Left ventricle myocardium inferior (tissue), 1 donor: ENCODE data around the gene FOXP4. TPM values are rescaled to one million over a fixed set of nuclear protein-coding genes. Genes with fewer than 3 reads are reported as not detected.

Experiments
- DNase-seq: peaks from one replicate; pipeline ENCODE4 v3.0.0-alpha.2; 2020
- H3K27ac ChIP-seq: fragments of 200-600 bp; replicated peaks from 2 replicates; pipeline ENCODE4 v1.8.0; 2021
- H3K27me3 ChIP-seq: fragments of 200-600 bp; 2 replicates; pipeline ENCODE4 v1.8.0; 2021; ENCODE audit warnings: low read depth
- H3K36me3 ChIP-seq: fragments of 200-600 bp; 2 replicates; pipeline ENCODE4 v1.8.0; 2021
- H3K4me1 ChIP-seq: fragments of 200-600 bp; 2 replicates; pipeline ENCODE4 v1.8.0; 2021
- H3K4me3 ChIP-seq: fragments of 200-600 bp; 2 replicates; pipeline ENCODE4 v1.8.0; 2021; ENCODE audit warnings: mild to moderate bottlenecking, moderate library complexity
- H3K9me3 ChIP-seq: fragments of 200-600 bp; replicated peaks from 2 replicates; pipeline ENCODE4 v1.8.0; 2021
- intact Hi-C: fragments of 100-400 bp; cut with micrococcal nuclease; formaldehyde crosslinking; loops from one replicate; pipeline ENCODE4 v1.11.0; 2022
- total RNA-seq: library from RNA; stranded (reverse); fragmentation: NEBNext Ultra II Directional; extraction: Animal tissue kit (Norgen Biotek cat#: 25700); gene quantifications from one replicate; pipeline ENCODE4 v1.2.1, GENCODE V29; 2021
- TF ChIP-seq, protein P1 (sequence below): fragments of 200-600 bp; IDR thresholded peaks from 2 replicates; pipeline ENCODE4 v1.8.0; 2021; ENCODE audit warnings: antibody characterized with exemption, mild to moderate bottlenecking, borderline replicate concordance
- donor health status: DM: no; HTN: yes; CAD: no; lungs with severe emphysema.

FOXP4 gene
- total RNA-seq, 1 donor from 2014 or later = 15.0 TPM

DNA sequence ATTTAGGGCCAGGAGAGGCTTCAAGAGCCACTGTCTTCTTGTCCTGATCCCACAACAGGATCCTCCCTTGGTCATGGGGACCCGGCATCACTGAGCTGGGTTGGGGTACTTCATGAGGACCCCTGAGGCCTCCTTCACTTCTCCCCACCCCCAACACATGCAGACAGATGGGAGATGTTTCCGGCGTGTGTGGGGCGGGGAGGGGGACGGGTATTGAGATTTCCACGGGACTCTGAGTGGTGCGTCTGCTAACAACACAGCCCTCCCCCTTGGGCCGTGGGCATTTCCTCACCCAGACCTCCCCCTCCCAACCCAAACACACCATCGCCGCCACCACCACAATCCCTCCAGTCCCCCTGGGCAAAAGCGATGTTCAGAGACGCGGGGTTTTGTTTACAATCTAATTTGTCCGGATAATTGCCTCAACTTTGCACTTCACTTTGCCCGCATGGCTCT is 906 bp upstream of the FOXP4 start:
- no peaks in the 10 kb centered on the region for H3K9me3 ChIP-seq
- peak overlapping the region; percentile 91 for H3K4me3 ChIP-seq
- peaks cover 46% of the 10 kb centered on the region for H3K4me1 ChIP-seq
- TF ChIP-seq, protein P1, sequence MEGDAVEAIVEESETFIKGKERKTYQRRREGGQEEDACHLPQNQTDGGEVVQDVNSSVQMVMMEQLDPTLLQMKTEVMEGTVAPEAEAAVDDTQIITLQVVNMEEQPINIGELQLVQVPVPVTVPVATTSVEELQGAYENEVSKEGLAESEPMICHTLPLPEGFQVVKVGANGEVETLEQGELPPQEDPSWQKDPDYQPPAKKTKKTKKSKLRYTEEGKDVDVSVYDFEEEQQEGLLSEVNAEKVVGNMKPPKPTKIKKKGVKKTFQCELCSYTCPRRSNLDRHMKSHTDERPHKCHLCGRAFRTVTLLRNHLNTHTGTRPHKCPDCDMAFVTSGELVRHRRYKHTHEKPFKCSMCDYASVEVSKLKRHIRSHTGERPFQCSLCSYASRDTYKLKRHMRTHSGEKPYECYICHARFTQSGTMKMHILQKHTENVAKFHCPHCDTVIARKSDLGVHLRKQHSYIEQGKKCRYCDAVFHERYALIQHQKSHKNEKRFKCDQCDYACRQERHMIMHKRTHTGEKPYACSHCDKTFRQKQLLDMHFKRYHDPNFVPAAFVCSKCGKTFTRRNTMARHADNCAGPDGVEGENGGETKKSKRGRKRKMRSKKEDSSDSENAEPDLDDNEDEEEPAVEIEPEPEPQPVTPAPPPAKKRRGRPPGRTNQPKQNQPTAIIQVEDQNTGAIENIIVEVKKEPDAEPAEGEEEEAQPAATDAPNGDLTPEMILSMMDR = no peak
- peaks cover 42% of the 10 kb centered on the region for H3K27me3 ChIP-seq
- intact Hi-C loops = no loop called here
- no peaks in the 10 kb centered on the region for H3K36me3 ChIP-seq
- no peak overlapping the region for H3K27ac ChIP-seq
- DNase-seq = no peak

DNA sequence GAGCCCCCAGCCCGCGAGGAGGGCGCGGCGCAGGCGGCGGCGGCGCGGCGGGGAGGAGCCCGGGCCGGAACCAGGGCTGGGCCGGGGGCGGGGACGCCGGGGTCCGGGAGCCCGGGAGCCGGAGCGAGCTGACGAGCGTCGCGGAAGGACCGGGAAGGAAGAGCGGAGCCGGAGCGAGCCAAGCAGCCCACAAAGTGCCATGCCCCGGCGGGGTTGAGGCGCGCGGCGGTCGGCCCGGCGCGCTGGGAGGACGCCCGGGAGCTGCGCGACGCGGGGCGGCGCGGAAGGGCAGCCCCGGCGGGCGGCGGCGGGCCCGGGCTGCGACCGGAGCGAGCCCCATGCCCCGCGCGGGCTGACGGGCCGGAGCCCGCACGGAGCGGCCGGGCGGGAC is 289 bp downstream of the FOXP4 start:
- no peaks in the 10 kb centered on the region for H3K36me3 ChIP-seq
- peak overlapping the region; percentile 91 for H3K4me3 ChIP-seq
- intact Hi-C loops = no loop called here
- peak overlapping the region; percentile 87 for H3K27ac ChIP-seq
- H3K9me3 ChIP-seq = no peaks in the 10 kb centered on the region
- H3K4me1 ChIP-seq = peaks cover 57% of the 10 kb centered on the region
- H3K27me3 ChIP-seq = peaks cover 48% of the 10 kb centered on the region
- TF ChIP-seq, protein P1 = no peak
- no peak for DNase-seq

DNA sequence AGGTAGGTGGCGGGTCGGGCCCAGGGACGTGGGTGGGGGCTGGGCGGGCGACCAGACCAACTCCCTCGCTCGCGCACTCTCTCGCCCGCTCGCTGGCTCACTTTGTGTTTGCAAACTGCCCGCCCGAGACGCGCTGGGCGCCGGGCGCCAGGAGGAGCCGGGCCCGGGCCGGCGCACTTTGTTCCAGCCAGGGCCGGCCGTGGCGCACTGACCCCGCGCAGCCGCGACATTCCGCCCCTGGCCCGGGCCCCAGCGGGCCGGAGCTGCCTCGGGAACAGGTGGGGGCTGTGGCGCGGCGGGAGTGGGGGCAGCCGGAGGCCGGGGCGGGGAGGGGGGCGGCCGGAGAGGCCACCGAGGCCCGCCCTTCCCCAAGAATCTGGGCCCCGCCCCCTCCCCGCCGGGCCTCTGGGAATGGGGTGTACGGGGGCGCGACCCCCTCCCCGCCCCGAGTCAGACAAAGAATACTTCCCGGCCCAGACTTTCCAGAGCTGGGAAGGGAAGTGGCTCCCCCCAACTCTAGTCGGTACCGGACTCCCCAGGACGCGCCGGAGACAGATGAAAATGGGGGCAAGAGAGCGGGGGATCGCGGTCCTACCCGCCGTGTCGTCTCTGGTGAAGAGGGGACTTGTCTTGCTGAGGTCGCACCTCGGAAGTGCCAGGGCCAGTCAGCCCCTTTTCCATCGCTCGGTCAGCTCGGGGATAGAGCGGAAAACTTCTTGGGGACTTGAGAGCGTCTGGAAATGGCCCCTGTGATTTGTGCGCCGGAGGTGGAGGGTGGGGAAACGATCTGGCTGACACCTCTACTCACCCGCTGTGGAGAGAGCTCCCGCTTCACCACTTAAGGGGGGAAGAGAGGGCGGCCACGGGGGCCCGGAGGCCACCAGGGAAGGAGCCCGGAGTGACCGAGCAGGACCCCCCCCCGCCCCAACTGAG is 951 bp downstream of the FOXP4 start:
- peak; percentile 42 for DNase-seq
- TF ChIP-seq, protein P1 = no peak
- Histone ChIP-seq H3K36me3 (no peaks in the 10 kb centered on the region), H3K4me1 (peaks cover 62% of the 10 kb centered on the region), H3K9me3 (no peaks in the 10 kb centered on the region), H3K4me3 (peak overlapping the region; percentile 91), H3K27ac (peak overlapping the region; percentile 87), H3K27me3 (peaks cover 48% of the 10 kb centered on the region)
- intact Hi-C loops = no loop called here

DNA sequence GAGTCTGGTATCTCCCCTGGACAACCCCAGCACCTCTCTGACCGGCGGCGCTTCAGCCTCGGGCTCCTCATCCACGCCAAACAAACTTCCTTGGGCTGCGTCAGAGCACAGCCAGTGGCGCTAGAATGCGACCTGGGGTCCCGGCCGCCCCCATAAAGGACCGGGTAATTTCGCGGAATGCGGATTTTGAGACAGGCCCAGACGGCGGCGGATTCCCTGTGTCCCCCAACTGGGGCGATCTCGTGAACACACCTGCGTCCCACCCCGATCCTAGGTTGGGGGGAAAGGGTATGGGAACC is 1.6 kb downstream of the FOXP4 start:
- intact Hi-C loops = no loop called here
- Histone ChIP-seq H3K27ac (no peak overlapping the region), H3K9me3 (no peaks in the 10 kb centered on the region), H3K36me3 (no peaks in the 10 kb centered on the region), H3K4me3 (peak overlapping the region; percentile 91), H3K27me3 (peaks cover 48% of the 10 kb centered on the region), H3K4me1 (peaks cover 62% of the 10 kb centered on the region)
- no peak for DNase-seq
- TF ChIP-seq, protein P1 = no peak

DNA sequence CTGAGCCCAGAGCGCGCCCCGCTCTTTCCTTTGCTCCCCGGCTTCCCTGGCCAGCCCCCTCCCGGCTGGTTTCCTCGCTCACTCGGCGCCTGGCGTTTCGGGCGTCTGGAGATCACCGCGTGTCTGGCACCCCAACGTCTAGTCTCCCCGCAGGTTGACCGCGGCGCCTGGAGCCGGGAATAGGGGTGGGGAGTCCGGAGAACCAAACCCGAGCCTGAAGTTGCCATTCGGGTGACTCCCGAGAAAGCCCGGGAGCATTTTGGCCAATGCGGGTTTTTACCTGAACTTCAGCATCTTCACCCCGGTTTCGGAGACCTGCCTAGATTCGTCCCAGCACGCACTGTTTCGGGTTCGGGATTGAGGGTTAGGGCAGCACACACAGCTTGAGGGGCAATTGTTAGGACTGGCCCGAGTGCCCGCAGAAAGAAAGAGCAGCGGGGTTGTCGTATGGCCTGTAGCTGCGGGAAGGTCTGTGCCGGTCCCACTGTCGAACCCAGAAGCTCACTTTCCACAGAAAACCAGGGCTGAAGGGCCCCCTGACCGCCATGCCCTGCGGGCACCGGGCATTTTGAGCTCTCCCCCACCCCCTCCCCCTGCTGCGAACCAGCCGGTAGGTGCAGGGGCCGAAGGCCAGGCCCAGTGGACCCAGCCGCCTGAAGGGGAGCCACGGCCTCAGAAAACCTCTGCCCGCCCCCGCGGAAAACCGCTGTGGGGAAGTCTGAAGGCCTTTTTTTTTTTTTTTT is 2.1 kb downstream of the FOXP4 start:
- no peaks in the 10 kb centered on the region for H3K36me3 ChIP-seq
- peak overlapping the region; percentile 91 for H3K4me3 ChIP-seq
- peaks cover 62% of the 10 kb centered on the region for H3K4me1 ChIP-seq
- no peaks in the 10 kb centered on the region for H3K9me3 ChIP-seq
- DNase-seq = no peak
- intact Hi-C loops = no loop called here
- TF ChIP-seq, protein P1 = no peak
- peaks cover 48% of the 10 kb centered on the region for H3K27me3 ChIP-seq
- no peak overlapping the region for H3K27ac ChIP-seq
